NAMALWA (cell line): Measurements from ENCODE around the gene NLRP10.
"Not testable (repeated sequence)": the region's sequence is repeated elsewhere in the genome, so short reads cannot be mapped to it uniquely, and the experiment has no call there.

Source experiments
- DNase-seq: peaks from one replicate; pipeline ENCODE4 v3.0.0-alpha.2; 2015; ENCODE audit warnings: low spot score

The NLRP10 gene

GRCh38 chr11:7965386-7965785, at the start of gene NLRP10:
Gene NLRP10 (minus strand): TSS chr11:7965447. CDS start chr11:7963495, 1,952 bp downstream.
- no peak for DNase-seq

GRCh38 chr11:8013833-8014232, 48.6 kb upstream of the NLRP10 start:
- no peak for DNase-seq

GRCh38 chr11:8011981-8012444, 46.8 kb upstream of the NLRP10 start:
- DNase-seq: no peak

- no peak for DNase-seq
These were observed 46.1 kb upstream of the NLRP10 start for GRCh38 chr11:8011371-8011770.

- no peak for DNase-seq
These were observed 44.6 kb upstream of the NLRP10 start for GRCh38 chr11:8009856-8010255.

- DNase-seq: no peak
These were observed 43.0 kb upstream of the NLRP10 start for GRCh38 chr11:8008212-8008611.

GRCh38 chr11:8006349-8006977, 41.2 kb upstream of the NLRP10 start:
- DNase-seq: peak; percentile 70

- DNase-seq: no peak
These were observed 40.3 kb upstream of the NLRP10 start for GRCh38 chr11:8005556-8005955.

- no peak for DNase-seq
These were observed 38.8 kb upstream of the NLRP10 start for GRCh38 chr11:8004008-8004407.

- DNase-seq: no peak
These were observed 37.9 kb upstream of the NLRP10 start for GRCh38 chr11:8003187-8003586.

GRCh38 chr11:8002676-8003075, 37.4 kb upstream of the NLRP10 start:
- no peak for DNase-seq

- no peak for DNase-seq
These were observed 35.1 kb upstream of the NLRP10 start for GRCh38 chr11:8000390-8000789.

GRCh38 chr11:7999795-8000194, 34.5 kb upstream of the NLRP10 start:
- no peak for DNase-seq

- no peak for DNase-seq
These were observed 29.5 kb upstream of the NLRP10 start for GRCh38 chr11:7994581-7995278.

GRCh38 chr11:7987560-7987883, 22.3 kb upstream of the NLRP10 start:
- DNase-seq: not testable (repeated sequence)

GRCh38 chr11:7986768-7987559, 21.7 kb upstream of the NLRP10 start, which contains the start of gene EIF3F:
Gene EIF3F (plus strand): TSS chr11:7987337. CDS start chr11:7987353, 16 bp downstream.
- peak; percentile 99 for DNase-seq

- no peak for DNase-seq
These were observed 18.8 kb upstream of the NLRP10 start for GRCh38 chr11:7983832-7984590.

- no peak for DNase-seq
These were observed 17.4 kb upstream of the NLRP10 start for GRCh38 chr11:7982582-7983119.

- DNase-seq: no peak
These were observed 16.4 kb upstream of the NLRP10 start for GRCh38 chr11:7981619-7982157.

GRCh38 chr11:7977232-7977917, 12.1 kb upstream of the NLRP10 start:
- DNase-seq: peak; percentile 45

- DNase-seq: no peak
These were observed 9.4 kb upstream of the NLRP10 start for GRCh38 chr11:7974668-7975067.
